SIG-M5 (cell line): Measurements from ENCODE around the gene ZNF644.

Experiments
- DNase-seq: peaks from one replicate; lab custom pipeline; 2025; lab: John Stamatoyannopoulos, UW

The ZNF644 gene

DNA sequence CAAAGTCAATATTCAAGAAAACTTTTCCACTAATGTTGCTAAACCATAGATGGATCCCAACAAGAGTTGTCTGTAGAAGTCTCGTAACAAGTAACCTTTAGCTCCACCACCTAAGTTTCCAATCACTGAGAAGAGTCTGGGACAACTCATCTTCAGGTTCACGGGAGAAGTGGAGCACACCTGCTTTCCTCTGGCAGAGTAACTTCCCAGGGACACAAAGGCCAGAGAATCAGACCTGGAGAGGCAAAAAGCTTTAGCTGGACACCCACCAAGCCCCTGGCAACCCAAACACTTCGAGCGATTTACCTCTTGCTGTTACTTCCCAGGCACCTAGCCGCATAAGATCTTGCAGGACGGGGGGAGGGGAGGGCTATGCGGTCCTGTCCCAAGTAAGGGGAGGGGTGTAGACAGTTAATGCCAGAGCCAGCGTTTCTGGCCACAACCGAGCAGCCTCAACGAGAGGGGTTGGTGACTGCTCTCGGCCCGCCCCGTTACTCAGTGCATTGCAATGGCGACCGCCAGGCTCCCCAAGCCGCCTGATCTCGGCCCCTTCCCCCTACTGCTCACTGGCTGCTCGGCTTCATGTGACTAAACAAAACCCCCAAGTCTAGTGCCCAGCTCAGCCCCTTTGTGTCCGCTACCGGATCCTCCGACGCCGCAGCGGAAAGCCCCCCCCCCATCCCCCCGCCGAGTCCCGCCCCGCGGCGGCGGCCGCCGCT, 709 bp downstream of the ZNF644 start:
- no peak for DNase-seq

DNA sequence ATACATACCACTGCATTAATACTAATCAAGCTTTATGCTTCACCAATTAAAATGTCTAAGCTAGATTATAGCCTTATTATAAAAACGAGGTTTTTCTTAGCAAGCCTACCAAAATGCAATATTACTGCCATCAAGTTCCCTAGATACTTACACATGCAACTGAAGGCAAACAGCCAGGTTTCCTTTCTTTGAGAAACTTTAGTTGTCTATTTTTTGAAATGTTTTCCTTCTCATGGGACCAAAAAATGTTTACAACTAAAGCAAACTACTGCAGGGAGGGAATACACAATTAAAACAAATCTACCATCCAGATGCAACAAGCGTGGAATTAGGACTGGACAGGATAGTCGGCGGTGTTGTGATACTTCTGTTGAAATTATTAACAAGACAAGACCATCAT, 1.3 kb downstream of the ZNF644 start:
- no peak for DNase-seq

DNA sequence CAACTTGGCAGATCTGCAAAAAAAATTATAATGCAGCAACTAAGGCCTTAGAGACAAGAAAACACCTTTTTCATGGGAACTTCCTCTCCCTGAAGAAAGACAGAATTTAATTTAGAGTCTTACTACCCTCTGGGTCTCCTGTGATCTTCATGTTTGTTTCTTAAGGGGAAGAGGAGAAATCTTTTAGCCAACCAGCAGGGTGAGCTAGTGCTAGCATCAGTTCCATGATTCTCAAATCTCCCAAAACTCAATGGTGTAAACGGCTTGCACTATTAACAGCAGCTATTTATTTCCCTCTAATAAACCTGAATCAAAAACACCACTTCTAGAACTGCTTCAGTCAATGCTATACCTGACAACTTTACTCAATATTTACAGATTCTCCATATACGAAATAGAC, 3.8 kb downstream of the ZNF644 start:
- DNase-seq = no peak

DNA sequence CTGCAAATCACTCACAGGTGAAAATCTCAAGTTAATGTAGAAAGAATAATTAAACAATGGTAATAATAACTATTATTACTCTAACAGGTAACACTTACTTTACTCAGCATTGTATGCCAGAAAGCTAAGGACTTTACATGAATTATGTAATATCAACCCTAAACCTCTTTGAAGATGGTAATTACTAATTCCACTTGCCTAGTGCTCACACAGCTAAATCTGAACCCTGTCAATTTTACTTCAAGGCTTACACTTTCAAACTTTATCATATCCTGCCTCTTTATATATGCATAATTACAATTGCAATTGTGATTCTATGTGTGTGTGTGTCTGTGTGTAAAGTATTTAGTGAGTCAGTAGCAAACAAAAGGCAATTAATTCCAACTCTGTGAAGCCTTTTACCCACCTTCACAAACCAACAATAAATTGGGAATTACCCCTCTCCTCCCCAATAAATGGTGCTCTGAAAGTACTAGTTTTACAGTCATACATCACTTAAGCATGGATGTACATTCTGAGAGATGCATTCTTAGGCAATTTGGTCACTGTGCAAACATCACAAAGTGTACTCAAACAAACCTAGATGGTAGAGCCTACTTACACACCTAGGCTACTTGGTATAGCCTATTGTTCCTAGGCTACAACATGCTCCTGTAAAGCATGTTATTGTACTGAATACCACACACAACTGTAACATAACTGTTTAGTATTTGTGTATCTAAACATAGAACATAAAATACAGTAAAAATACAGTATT, 5.9 kb downstream of the ZNF644 start:
- DNase-seq = no peak

DNA sequence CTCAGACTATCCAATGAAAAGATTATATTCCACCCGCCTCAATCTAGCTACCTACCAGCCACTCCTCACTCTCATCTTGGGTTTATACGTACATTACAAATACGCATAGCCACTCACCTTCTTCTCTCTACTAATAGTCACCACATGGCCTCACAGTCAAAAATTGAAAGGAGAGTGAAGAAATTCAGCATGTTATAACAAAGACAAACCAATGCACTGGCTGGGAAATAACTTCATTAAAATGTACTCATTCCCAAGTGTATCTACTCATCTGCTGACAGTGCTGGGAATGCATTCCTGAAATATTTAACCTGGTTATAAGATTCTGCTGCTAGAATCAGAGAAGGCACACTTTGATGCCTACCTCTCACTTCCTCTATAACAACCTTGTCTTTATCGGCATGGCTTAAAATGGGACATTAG, 6.5 kb downstream of the ZNF644 start:
- DNase-seq = no peak

DNA sequence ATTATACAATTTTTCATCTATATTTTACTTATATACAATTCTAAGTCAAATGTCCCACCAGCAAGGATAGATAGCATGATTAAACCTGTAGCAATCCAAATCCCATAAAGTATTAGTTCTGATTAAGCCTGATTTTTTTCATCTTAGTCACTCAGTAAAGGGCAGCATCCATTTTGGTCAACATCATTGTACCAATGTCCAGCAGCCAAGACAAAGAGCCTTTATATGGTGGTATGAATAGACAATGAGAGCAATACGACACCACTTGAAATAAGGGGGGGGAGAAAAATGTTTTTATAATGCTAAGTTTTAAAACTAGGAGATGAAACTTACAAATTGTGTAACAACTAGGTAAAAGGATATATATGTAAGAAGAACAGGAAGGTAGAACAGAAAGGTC, 7.4 kb downstream of the ZNF644 start:
- DNase-seq = no peak

DNA sequence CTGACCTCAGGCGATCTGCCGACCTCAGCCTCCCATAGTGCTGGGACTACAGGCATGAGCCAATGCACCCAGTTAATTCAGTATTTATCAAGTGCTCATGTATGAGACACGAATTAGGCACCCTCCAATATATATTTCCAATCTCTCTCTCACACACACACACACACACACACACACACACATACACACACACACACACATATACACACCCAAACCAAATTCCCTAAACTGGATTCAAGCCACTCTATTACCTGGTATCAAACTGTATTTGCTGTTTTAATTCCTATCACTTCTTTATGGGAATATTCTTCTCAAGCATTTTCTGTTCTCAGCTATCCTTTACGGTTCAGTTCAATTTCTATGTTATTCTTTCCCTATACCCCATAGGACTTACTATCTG, 8.5 kb downstream of the ZNF644 start:
- no peak for DNase-seq

DNA sequence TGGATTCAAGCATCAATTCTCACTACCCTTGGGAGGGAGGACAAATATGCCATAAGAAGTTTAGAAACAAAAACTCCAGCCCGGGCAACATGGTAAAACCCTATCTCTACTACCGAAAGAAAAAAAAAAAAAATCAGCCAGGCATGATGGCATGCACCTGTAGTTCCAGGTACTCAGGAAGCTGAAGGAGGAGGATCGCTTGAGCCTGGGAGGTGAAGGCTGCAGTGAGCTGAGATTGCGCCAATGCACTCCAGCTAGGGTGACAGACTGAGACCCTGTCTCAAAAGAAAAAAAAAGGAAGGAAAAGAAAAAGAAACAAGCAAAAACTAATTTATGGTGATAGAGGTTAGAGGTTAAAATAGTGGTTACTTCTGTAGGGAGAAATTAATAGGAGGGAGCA, 9.6 kb downstream of the ZNF644 start:
- DNase-seq = no peak

DNA sequence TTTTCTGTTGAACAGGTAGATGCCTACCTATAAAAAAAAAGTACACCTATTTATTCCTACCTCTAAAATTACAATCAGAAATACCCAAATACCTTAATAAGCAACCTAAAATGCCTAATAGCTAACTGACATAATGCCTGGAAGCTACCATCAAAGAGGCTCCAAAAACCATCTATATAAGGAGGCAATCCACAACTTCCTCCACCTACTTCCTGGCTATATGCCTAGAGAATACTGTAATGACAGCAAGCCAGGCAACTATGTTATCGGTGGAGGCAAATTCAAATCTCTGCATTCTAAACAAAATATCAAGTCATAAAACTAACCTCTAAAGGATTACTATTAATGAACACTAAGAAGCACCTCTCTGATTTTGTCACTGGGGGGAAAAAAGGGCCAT, 10.1 kb downstream of the ZNF644 start:
- no peak for DNase-seq

DNA sequence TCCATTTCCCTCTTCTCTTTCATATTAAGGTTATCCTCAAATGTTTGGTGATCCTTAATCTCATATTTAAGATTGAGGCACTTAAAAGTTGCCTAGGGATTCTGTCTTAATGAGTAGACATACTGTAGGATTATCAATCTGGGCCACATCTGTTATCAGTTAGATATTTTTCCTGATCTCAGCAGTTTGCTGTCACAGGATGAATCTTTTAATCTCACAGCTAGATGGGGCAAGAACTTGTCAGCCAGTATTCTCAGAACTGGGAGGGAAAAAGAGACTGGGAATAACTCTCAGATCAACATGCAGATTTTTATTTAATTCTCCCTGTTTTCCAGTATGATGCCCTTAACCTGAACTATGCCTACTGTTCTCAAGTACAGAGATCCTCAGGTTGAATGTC, 14.0 kb downstream of the ZNF644 start:
- no peak for DNase-seq

DNA sequence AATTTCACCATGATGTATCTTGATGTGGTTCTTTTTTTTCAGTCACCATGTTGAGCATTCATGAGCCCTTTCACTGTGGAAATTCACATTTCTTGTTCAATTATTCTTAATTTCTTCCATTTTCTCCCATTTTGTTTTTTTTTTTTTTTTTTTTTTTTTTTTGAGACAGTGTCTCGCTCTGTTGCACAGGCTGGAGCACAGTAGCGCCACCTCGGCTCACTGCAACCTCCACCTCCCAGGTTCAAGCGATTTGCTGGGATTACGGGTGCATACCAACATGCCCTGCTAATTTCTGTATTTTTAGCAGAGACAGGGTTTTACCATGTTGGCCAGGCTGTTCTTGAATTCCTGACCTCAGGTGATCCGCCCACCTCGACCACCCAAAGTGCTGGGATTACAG, 14.7 kb downstream of the ZNF644 start:
- DNase-seq = no peak

DNA sequence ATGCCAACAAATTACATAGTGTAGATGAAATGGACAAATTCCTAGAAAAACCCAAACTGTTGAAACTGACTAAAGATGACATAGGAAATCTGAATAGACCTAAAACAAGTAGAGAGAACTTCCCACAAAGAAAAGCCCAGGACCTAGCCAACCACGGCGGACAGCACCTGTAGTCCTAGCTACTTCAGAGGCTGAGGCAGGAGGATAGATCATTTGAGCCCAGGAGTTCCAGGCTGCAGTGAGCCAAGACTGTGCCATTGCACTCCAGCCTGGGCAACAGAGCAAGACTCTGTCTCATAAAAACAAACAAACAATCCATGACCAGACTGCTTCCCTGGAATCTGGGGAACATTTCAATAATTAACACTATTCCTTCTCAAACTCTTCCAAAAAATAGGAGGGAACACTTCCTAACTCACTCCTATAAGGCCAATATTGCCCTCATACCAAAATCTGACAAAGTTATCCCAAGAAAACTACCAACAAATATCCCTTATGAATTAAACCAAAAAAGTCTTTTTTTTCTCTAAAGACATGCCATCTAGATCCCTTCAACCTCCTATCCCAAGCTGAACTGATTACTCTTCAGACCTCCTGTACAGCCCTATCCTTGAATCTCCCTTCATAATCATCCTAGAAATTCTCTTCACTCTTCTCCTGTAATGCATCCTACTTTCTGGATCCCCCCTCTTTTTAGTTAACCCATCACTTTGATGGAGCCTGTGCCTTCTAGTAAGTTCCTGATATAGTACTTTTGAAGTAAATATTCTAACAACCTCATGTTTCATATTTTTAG, 15.5 kb downstream of the ZNF644 start:
- DNase-seq = no peak

DNA sequence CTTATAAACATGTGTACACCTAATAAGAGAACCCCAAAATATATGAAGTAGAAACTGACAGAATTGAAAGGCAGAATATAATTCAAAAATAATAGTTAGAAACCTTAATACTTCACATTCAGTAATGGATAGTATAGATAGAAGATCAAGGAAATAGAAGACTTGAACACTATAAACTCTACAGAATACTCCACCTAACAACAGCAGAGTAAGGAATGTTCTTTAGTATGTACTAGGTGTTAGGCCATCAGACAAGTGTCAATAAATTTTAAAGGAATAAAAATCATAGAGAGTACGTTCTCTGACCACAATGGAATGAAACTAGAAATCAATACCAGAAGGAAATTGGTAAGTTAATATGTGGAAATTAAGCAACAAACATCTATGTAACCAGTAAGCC, 16.6 kb downstream of the ZNF644 start:
- DNase-seq = no peak

DNA sequence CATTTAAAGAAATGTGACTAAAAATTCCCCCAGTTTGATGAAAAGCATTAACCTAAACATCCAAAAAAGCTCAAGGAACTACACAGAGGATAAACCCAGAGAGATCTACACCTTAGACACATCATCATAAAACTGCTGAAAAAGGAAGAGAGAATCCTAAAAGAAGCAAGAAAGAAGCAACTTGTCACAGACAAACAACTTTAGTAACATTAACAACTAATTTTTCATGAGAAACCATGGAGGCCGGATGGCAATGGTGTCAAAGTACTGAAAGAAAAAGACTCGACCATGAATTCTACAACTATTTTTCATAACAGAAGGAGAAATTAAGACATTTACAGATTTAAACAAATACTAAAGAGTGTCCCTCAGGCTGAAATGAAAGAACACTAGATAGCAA, 17.7 kb downstream of the ZNF644 start:
- no peak for DNase-seq

DNA sequence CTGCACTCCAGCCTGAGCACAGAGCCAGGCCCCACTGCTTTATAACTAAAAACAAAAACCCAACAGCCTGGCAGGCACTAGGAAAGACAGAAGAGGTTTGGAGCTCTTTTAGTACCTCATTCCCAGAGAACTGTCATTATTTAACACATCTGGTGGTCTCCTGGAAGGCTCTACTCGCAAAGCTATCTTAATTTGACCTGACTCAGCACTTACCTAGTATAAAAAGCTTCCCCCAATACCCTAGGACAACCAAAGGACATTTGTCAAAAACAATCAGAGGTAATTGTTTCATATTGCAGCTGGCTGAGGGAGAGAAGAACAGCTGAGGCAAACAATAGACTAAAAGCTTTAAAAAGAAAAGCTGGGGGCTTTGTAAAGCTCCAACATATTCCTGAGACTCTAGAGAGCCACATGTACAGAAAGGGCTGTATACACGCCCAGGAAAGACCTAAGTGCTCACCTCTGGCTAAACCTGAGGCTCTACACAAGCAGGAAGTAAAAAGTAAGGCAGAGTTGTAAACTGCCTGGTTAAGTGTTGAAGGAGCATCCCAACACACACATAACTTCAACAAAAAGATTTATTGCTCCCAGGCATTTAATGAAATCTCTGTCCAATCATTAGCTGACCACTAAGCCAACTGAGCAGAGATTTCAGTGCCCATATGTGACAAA, 25.0 kb downstream of the ZNF644 start:
- DNase-seq = no peak

DNA sequence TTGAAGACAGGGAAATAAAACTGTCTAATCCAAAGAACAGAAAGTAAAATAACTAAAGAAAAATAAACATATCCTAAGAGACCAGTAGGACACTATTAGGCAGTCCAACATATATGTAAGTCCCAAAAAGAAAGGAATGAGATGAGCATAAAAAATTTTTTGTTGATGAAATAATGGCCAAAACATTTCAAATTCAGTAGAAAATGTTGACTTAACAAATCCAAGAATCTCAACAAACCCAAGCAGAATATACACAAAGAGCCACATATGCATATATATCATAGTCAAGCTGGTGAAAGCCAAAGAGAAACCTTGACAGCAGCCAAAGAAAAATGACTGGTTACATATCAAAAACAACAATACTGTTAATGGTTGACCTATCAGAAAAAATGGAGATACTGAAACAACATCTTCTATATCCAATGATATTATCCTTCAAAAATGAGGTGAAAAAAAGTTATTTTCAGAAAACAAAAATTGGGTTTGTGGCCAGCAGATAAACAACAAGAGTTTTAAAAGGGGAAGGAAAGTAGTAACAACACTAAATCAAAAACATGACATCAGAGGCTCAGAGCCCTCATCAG, 26.4 kb downstream of the ZNF644 start:
- no peak for DNase-seq

DNA sequence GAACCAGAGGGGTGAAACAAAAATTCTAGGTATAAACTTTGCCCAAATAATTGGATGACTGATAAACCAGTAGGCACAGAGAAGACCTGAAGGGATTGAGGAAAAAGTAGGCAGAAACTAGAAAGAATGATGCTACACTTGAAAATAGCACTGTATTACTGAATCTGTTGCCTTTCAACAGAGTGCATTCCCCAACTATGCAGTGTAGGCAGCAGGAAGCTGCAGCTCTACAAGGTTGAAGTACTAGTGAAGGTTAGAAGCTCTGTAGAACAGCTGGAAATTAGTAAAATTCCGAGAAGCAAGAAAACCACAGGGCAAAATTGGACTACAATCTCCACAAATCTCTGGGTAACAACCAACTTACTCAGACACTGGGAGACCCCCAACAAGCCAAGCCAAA, 27.4 kb downstream of the ZNF644 start:
- no peak for DNase-seq

DNA sequence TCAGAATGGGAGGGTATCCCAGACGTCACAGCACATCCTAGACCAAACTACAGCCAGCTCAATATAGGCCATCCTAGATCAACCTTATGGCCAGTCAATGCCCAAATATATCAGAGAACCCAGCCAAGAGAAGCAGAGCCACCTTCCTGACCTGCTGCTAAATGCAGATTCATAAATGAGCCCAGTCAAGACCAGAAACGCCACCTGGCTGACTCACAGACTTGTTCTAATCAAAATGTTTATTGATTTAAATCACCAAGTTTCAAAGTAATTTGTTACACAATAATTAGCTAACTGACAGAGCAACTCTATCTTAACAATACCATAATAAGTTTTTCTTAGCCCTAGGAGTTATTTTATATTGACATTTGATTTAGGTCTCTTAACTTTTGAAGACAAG, 28.6 kb downstream of the ZNF644 start:
- DNase-seq = no peak

DNA sequence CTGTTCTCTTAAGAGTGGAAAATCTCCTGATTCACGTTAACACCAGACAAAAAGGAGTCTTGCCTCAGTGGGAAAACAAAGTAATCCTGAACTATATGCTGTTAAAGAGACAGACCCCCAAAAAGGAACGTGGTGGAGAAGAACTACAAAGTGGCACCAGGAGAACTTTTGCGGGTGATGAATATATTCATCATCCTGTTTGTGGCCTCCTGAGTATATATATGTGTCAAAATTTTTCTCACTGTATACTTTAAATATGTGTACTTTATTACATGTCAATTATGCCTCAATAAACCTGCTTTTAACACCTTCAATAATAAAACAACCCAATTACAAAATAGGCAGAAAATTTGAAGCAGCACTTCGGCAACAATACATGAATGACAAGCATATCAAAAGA, 31.1 kb downstream of the ZNF644 start:
- no peak for DNase-seq

DNA sequence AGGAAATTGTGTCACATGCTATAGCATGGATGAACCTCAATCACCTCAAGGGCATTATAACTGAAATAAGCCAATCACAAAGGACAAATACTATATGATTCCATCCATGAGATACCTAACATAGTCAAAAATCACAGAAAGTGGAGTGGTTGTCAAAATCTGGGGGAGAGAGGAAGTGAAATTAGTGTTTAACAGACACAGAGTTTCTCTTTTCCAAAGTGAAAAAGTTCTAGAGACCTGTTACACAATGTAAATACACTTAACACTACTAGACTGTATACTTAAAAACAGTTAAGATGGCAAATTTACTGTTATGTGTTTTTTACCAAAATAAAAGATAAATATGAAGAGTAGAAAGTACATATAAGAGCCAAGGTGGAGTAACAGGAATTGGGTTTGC, 31.8 kb downstream of the ZNF644 start:
- DNase-seq = no peak

DNA sequence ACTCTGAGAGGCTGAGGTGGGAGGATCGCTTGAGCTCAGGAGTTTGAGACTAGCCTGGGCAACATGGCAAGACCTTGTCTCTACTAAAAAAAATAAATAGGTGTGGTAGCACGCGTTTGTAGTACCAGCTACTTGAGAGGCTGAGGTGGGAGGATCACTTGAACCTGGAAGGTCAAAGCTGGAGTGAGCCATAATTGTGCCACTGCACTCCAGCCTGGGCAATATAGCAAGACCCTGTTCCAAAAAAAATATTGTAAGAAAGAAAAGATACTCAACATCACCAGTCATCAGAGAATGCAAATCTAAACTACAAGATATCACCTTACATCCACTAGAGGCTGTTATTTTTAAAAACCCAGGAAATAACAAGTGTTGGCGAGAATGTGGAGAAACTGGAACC, 32.5 kb downstream of the ZNF644 start:
- no peak for DNase-seq

DNA sequence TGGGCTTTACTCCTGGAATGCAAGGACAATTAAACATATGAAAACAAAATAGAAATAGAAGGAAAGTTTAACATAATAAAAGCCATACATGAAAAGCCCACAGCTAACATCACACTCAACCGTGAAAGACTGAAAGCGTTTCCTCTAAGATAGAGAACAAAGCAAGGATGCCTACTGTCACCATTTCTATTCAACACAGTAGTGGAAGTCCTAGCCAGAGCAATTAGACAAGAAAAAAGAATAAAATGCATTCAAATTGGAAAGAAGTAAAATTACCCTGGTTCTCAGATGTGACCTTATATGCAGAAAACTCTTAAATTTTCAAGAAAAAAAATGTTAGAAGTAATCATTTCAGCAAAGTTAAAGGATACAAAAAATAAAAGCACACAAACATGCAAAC, 34.0 kb downstream of the ZNF644 start:
- no peak for DNase-seq
